GM19438 (cell line): Measurements from ENCODE around the gene BRD3.

ENCODE experiments used
- ATAC-seq: cut with Tn5 transposase; IDR thresholded peaks from one replicate; pipeline ENCODE4 v1.9.1; 2021; ENCODE audit warnings: low read depth; ENCODE audit not compliant: unreplicated experiment

The BRD3 gene

GRCh38 chr9:134055981-134056461, 11.8 kb downstream of the BRD3 start:
- no peak for ATAC-seq

- no peak for ATAC-seq
These were observed 12.7 kb downstream of the BRD3 start for GRCh38 chr9:134054891-134055811.

DNA sequence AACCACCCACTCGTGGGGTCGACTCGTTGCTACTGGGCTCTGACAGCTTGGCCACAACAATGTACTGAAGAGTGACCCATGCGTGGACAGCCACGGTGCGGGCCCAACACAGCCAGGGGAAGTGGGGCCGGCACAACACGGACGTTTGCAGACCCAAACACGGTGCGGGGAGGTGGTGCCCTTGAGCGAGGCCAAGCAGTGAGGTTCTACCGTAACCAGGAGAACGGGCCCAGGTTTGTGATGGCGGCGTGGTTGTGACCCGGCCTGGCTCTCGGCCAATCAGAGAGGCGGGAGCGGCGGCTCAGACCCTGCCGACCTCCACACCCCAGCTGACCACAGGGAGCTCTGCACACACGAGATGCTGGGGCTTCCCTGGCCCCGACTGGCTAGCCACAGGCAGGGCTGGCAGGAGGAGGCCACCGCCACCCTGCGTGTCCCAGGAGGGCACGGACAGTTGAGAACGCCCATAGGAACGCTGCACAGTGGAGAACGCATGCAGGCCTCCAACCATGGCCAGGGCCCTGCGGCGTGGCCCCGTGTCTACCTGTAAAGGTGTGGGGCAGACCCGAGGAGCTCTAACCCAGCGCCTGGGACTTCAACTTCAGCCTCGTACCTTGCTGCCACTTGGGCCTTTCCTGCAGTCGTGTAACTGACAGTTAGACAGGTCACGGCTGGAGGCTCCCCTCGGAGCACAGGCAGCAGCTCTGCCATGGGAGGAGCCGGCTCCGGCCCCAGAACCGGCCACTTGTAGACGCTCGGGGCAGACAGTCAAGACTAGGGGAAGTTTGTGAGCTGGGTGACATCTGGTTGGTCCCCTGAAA, 13.7 kb downstream of the BRD3 start:
- ATAC-seq: no peak

DNA sequence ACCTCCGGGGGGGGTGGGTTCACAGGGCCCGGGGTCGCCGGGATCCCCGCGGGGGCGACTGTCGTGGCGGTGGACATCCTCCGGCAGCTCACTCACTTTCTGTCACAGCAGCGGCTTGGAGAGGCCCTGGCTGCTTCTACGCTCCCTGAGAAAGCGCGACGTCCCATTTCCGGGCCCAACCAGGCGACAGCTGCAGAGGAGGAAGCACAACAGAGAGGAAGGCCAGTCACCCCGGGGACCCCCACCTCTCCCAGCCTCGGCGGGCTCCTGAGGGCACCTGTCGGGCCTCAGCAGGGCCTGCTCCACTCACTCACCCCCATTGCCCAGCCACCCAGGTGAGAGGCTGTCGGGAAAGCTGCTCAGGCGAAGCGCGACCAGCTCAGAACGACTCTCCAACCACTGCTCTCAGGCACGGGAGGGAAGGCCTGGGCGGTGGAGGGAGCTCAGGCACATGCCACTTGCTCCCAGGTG, 14.4 kb downstream of the BRD3 start:
- no peak for ATAC-seq

DNA sequence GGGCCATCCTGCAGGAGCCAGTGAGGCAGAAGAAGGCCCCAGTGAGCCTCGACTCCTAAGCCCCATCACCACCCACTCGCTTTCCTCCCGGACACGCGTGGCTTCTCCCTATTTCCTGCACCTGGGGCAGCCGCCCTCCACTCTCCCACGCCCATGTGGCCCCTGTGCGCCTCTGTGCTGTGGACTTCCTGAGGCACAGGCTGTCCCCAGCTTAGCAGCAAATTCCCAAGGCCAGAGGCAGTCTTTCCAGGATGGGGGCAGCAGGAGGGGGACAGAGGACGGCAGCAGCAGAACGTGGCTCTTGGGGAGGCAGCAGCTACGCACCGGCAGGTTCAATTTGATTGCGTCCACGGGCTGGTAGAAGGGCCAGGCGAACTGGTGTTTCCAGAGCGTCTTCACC, 14.9 kb downstream of the BRD3 start:
- ATAC-seq: no peak

- ATAC-seq: no peak
These were observed 15.3 kb downstream of the BRD3 start for GRCh38 chr9:134052491-134052890.

GRCh38 chr9:134051319-134051718, 16.5 kb downstream of the BRD3 start:
- ATAC-seq: no peak

GRCh38 chr9:134050726-134051125, 17.1 kb downstream of the BRD3 start:
- ATAC-seq: no peak

DNA sequence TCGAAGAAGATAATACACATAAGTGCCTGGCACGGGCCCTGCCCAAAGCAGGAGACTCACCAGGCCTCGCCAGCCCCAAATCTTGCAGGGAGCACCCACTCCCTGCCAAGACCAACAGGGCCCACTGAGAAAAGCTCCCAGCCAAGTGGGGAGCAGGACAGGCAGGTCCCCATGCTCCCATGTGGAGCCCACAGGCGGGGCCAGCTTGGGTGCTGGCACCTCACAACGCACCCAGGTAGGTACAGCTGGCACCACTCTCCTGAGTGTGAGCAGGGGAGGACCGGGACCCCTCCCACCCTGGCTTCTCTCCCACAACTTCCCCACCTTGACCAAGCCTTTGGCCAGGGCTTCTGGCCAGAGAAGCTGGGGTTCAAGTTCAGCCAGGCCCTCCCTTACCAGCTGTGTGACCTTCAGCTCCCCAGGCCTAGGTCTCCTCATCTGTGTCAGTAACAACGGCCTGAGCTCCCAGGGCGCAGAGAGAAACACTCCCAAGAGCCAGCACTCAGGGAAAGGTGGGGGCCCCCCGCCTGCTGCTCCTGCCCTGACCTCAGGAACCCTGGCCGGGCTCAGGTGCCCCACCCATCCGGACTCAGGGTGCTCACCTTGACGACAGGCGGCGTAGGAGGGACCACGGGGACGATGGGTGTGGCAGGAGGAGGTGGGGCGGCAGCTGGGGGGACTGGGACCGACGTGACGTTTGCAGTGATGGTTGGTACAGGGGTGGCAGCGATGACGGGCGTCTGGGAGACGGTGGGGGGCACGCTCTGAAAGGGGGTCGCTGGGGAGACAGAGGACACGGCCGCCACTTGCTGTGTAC, 17.8 kb downstream of the BRD3 start:
- ATAC-seq: no peak

DNA sequence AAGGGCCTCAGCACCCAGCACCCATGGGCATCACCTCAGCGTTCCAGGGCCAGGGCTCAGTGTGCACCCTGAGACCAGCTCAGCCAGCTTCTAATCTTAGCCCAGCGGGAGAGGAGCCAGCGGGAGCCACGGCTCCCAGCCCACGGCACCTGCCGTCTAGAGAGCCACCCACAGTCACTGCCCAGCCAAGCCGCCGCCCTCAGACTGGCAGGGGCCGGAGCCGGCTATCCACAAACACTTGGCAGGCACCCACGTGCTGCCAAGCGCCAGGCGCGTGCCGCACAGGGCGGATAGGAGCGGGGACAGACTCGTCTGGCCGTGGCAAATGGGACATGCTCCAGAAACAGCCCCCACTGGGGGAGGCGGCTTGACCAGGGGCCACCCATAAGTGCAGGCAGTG, 18.6 kb downstream of the BRD3 start:
- no peak for ATAC-seq

- ATAC-seq: no peak
These were observed 19.3 kb downstream of the BRD3 start for GRCh38 chr9:134048582-134048968.

GRCh38 chr9:134047868-134048581, 19.8 kb downstream of the BRD3 start:
- no peak for ATAC-seq

- no peak for ATAC-seq
These were observed 20.7 kb downstream of the BRD3 start for GRCh38 chr9:134046894-134047681.

GRCh38 chr9:134045841-134046544, 21.8 kb downstream of the BRD3 start:
- no peak for ATAC-seq

DNA sequence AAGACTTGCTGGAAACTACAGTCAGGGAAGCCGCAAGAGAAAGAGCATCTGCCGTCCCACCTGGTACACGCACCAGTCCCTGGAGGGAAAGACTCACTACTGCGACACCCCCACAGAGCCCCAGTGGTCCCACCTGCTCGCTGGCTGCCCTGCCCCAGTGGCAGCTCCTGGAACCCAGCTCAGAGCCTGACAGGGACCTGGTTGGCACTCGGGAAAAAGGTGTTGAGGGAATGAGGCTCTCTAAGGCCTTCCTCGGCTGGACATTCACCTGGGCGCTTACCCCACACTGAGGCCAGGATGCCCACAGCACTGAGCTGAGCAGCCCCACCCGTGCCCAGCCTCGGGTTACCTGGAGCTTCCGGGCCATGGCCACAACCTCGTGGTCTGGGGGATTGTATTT, 22.9 kb downstream of the BRD3 start:
- ATAC-seq: no peak

- no peak for ATAC-seq
These were observed 24.3 kb downstream of the BRD3 start for GRCh38 chr9:134043531-134043988.

DNA sequence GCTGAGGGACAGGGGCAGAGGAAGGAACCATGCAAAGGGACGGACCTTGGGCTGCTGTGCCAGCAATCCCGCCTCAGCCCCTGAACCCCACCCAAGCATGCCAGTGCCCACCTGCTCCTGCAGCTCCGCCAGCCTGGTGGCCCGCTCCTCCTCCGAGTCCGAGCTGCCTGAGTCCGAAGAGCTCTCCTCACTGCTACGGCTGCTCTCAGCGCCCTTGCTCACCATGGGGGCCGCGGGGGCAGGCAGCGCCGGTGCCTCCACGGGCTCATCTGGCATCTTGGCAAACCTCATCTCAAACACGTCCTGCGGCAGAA, 26.2 kb downstream of the BRD3 start:
- ATAC-seq: no peak

- no peak for ATAC-seq
These were observed 26.8 kb downstream of the BRD3 start for GRCh38 chr9:134040781-134041648.
